Heart right ventricle (tissue), 16 donors: Measurements from ENCODE around the gene GTF2F1. TPM values are rescaled to one million over a fixed set of nuclear protein-coding genes. Genes with fewer than 3 reads are reported as not detected.
A peak's percentile ranks its signal among the peaks of the same experiment; 100 is the strongest.

ENCODE experiments used
- ATAC-seq, 8 donors: fragments of 200-7000 bp; cut with Tn5 transposase; one replicate each; pipeline ENCODE4 v1.9.1; 2020; ENCODE audit warnings: mild to moderate bottlenecking in 8 of 8, moderate library complexity in 8 of 8, moderate number of reproducible peaks in 1 of 8
- DNase-seq, 2 donors: peaks; one replicate each; pipeline ENCODE4 v3.0.0-alpha.2; 2020
- H3K27ac ChIP-seq, 10 donors: fragments of 200-600 bp; sonication (generic) in 2 of 10; one replicate each; pipeline versions ENCODE4 v1.5.0 to v1.8.0; 2020 to 2022; ENCODE audit warnings: mild to moderate bottlenecking in 3 of 10
- H3K27me3 ChIP-seq, 7 donors: fragments of 200-600 bp; one replicate each; pipeline ENCODE4 v1.8.0; 2021 to 2022; ENCODE audit warnings: mild to moderate bottlenecking in 2 of 7
- H3K36me3 ChIP-seq, 9 donors: fragments of 200-600 bp; sonication (generic) in 1 of 9; one replicate each; pipeline versions ENCODE4 v1.5.0 to v1.8.0; 2020 to 2022; ENCODE audit warnings: mild to moderate bottlenecking in 2 of 9
- H3K4me1 ChIP-seq, 9 donors: fragments of 200-600 bp; sonication (generic) in 1 of 9; one replicate each; pipeline versions ENCODE4 v1.5.0 to v1.8.0; 2020 to 2022; ENCODE audit warnings: mild to moderate bottlenecking in 4 of 9
- H3K4me3 ChIP-seq, 10 donors: fragments of 200-600 bp; sonication (generic) in 2 of 10; one replicate each; pipeline versions ENCODE4 v1.5.0 to v1.8.0; 2020 to 2022; ENCODE audit warnings: mild to moderate bottlenecking in 7 of 10, moderate library complexity in 2 of 10
- H3K9me3 ChIP-seq, 11 donors: fragments of 200-600 bp in 10 of 11; sonication (generic) in 2 of 11; one replicate each; pipeline versions ENCODE4 v1.5.0 to v1.8.0; 2013 to 2022; ENCODE audit warnings: mild to moderate bottlenecking in 2 of 11, control low read depth in 1 of 11, moderate library complexity in 1 of 11
- CTCF ChIP-seq, 9 donors: fragments of 200-600 bp; sonication (generic) in 2 of 9; IDR thresholded peaks; one replicate each; pipeline versions ENCODE4 v1.5.0 to v1.8.0; 2021 to 2022; ENCODE audit warnings: antibody characterized with exemption in 9 of 9, mild to moderate bottlenecking in 5 of 9, moderate library complexity in 1 of 9
- WGBS, 2 donors: extraction: QIAGEN DNeasy Blood & Tissue Kit; methylation state at CpG; one replicate each; pipeline ENCODE4 v1.1.7; 2013; ENCODE audit warnings: inconsistent platforms in 1 of 2; 5-methylcytosine and 5-hydroxymethylcytosine counted together
- intact Hi-C, 10 donors: fragments of 100-400 bp; cut with DNase I; formaldehyde crosslinking; loops; one replicate each; pipeline versions ENCODE4 v1.11.1 to v1.14.2; 2022
- polyA plus RNA-seq, 2 donors: library from polyadenylated mRNA; stranded (reverse); fragments of 200-250 nt; gene quantifications; one replicate each; pipeline ENCODE4 v1.2.3, GENCODE V29; 2013
- total RNA-seq, 10 donors: library from RNA; stranded (reverse); fragmentation: NEBNext Ultra II Directional in 3 of 10; extraction: Animal tissue kit (Norgen Biotek cat#: 25700) in 3 of 10; gene quantifications; one replicate each; pipeline versions ENCODE4 v1.2.1 to v1.2.4, GENCODE V29; 2021 to 2023
- donor health status: Arrhythmogenic right ventricular cardiomyopathy.
- donor health status: ischemic (EF 13 %, LVEDD 7.1; RV severe dilation, severe dysfunction).
- donor health status: healthy with polysubstance abuse.
- donor health status: DM: no; HTN: yes; CAD: no.
- donor health status: DM: no; HTN: no; CAD: no.
- donor health status: ischemic (EF 25% LVEDD 6.9; RV normal size, moderate dysfunction).
- donor health status: ischemic (EF 25% LVEDD 5.7; RV mildly dilated, moderate dysfunction).
- donor health status: healthy.
- donor health status: DM: yes; HTN: yes; CAD: no.
- donor health status: Ischemic cardiomyopathy.
- donor health status: ischemic (EF 35%, LVEDD 5.7; RV mildly dilated, moderate dysfunction).
- donor health status: nonischemic (EF 11% LVEDD 7.7; RV severe dilation, severe dysfunction).
- donor health status: DM: yes; HTN: yes; CAD: no.
- donor health status: PGD.
- donor health status: ischemic (EF 29% LVEDD 5.4; RV normal size, mild dysfunction).
- donor health status: nonischemic (EF 23%, LVEDD 6.1; RV moderate dilation, normal function).

The GTF2F1 gene
- total and polyA plus RNA-seq, 12 donors: 23.3 to 44.8 (median 30.8) TPM

GRCh38 chr19:6396305-6396704, 3.3 kb upstream of the GTF2F1 start:
- no peaks in the 10 kb centered on the region for H3K9me3 ChIP-seq
- no peak for DNase-seq
- peaks cover 0 to 7% (median 0%) of the 10 kb centered on the region in 9 donors for H3K36me3 ChIP-seq
- no peak for ATAC-seq
- H3K4me1 ChIP-seq: peaks cover 0 to 19% (median 12%) of the 10 kb centered on the region in 9 donors
- 88 to 92% methylated on average over 12 of the region's 12 CpGs for WGBS, 2 donors
- no peaks in the 10 kb centered on the region for H3K27me3 ChIP-seq
- no peak overlapping the region for H3K4me3 ChIP-seq
- intact Hi-C loops: no loop called here
- no peak for TF ChIP-seq CTCF (IDR thresholded peaks at IDR 0.05)
- no peak overlapping the region for H3K27ac ChIP-seq

GRCh38 chr19:6394831-6395230, 1.9 kb upstream of the GTF2F1 start:
- no peak overlapping the region for H3K27ac ChIP-seq
- intact Hi-C loops: no loop called here
- no peak for TF ChIP-seq CTCF (IDR thresholded peaks at IDR 0.05)
- no peaks in the 10 kb centered on the region for H3K27me3 ChIP-seq
- ATAC-seq (no peak), DNase-seq (no peak)
- H3K4me3 ChIP-seq: no peak overlapping the region
- WGBS, 2 donors: 85 to 88% methylated on average over 3 of the region's 3 CpGs
- H3K9me3 ChIP-seq: no peaks in the 10 kb centered on the region
- peaks cover 0 to 19% (median 12%) of the 10 kb centered on the region in 9 donors for H3K4me1 ChIP-seq
- H3K36me3 ChIP-seq: peaks cover 0 to 21% (median under 1%) of the 10 kb centered on the region in 9 donors

- Histone ChIP-seq H3K9me3 (no peaks in the 10 kb centered on the region), H3K4me3 (peak overlapping the region; percentile 51 to 97 (median 79)), H3K27me3 (no peaks in the 10 kb centered on the region), H3K4me1 (peaks cover 0 to 19% (median 12%) of the 10 kb centered on the region in 9 donors), H3K36me3 (peaks cover 0 to 30% (median 7%) of the 10 kb centered on the region in 9 donors), H3K27ac (peak overlapping the region; percentile 82 to 98 (median 96))
- no peak for ATAC-seq
- 27% methylated on average over 14 of the region's 14 CpGs for WGBS, 2 donors
- TF ChIP-seq CTCF (IDR thresholded peaks at IDR 0.05): no peak
- intact Hi-C loops: loop anchor here in 3 of 10 donors (1.0 to 2.0 kb wide), 3 partner anchors 21 to 31 kb away; partner anchors contain the start of genes ALKBH7 (in 1 of the 3) and KHSRP (in 1 of the 3)
- no peak for DNase-seq
These were observed 1.0 kb upstream of the GTF2F1 start for GRCh38 chr19:6393983-6394412.

- intact Hi-C loops: loop anchor here in 3 of 10 donors (1.0 to 2.0 kb wide), 3 partner anchors 20 to 33 kb away; partner anchors contain the start of genes ALKBH7 (in 1 of the 3) and KHSRP (in 1 of the 3)
- peaks cover 0 to 45% (median 20%) of the 10 kb centered on the region in 9 donors for H3K36me3 ChIP-seq
- H3K4me3 ChIP-seq: peak overlapping the region; percentile 51 to 97 (median 79)
- no peaks in the 10 kb centered on the region for H3K27me3 ChIP-seq
- H3K4me1 ChIP-seq: peaks cover 0 to 19% (median 12%) of the 10 kb centered on the region in 9 donors
- no peaks in the 10 kb centered on the region for H3K9me3 ChIP-seq
- ATAC-seq (no peak), DNase-seq (no peak)
- WGBS, 2 donors: 8 to 10% methylated on average over 30 of the region's 30 CpGs
- TF ChIP-seq CTCF (IDR thresholded peaks at IDR 0.05): no peak
- peak overlapping the region; percentile 82 to 98 (median 96) for H3K27ac ChIP-seq
These were observed 517 bp downstream of the GTF2F1 start for GRCh38 chr19:6392221-6393073.
